NCI-H774 (cell line): Measurements from ENCODE around the gene SORCS2.
"Not testable (repeated sequence)": the region's sequence is repeated elsewhere in the genome, so short reads cannot be mapped to it uniquely, and the experiment has no call there.

Experiments used
- DNase-seq: peaks from one replicate; lab custom pipeline; 2025; lab: John Stamatoyannopoulos, UW

SORCS2 gene

DNA sequence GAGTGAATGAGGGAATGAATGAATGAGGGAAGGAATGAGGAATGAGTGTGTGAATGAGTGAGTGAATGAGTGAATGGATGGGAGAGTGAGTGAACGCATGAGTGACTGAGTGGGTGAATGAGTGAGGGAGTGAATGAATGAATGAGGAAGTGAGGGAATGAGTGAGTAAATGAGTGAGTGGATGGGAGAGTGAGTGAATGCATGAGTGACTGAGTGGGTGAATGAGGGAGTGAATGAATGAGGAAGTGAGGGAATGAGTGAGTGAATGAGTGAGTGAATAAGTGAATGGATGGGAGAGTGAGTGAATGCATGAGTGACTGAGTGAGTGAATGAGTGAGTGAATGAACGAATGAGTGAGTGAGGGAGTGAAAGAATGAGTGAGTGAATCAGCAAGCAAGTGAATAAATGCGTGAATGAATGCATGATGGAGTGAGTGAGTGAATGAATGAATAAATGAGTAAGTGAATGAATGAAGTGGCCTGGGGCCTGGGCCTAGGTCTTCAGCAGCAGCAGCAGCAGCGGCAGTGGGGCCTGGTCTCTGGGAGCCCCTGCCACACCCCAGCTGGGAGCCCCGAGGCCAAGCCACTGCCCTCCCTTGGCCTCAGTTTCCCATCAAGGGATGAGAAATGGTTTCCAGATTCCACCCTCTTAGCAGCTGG lies 258.6 kb downstream of the SORCS2 start:
- no peak for DNase-seq

GRCh38 chr4:7451434-7451789 lies 259.1 kb downstream of the SORCS2 start:
- DNase-seq = no peak

DNA sequence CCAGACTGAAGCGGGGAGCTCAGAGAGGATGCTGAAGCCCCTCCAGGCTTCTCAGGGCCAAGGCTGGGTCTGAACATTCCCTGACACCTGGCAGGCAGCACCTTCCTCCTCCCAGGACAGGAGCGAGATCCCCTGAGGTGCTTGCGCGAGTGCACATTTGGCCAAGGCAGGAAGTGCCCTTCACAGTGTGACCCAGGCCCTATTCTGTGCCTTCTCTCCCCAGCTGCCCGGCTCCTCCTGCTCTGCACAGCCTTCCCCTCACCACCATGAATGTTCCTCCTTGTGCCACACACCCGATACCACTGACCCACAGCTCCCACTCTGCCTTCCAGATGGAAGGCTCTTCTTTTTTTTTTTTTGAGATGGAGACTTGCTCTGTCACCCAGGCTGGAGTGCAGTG lies 259.5 kb downstream of the SORCS2 start:
- no peak for DNase-seq

- DNase-seq = not testable (repeated sequence)
Observed at GRCh38 chr4:7452802-7453201, 260.5 kb downstream of the SORCS2 start.

DNA sequence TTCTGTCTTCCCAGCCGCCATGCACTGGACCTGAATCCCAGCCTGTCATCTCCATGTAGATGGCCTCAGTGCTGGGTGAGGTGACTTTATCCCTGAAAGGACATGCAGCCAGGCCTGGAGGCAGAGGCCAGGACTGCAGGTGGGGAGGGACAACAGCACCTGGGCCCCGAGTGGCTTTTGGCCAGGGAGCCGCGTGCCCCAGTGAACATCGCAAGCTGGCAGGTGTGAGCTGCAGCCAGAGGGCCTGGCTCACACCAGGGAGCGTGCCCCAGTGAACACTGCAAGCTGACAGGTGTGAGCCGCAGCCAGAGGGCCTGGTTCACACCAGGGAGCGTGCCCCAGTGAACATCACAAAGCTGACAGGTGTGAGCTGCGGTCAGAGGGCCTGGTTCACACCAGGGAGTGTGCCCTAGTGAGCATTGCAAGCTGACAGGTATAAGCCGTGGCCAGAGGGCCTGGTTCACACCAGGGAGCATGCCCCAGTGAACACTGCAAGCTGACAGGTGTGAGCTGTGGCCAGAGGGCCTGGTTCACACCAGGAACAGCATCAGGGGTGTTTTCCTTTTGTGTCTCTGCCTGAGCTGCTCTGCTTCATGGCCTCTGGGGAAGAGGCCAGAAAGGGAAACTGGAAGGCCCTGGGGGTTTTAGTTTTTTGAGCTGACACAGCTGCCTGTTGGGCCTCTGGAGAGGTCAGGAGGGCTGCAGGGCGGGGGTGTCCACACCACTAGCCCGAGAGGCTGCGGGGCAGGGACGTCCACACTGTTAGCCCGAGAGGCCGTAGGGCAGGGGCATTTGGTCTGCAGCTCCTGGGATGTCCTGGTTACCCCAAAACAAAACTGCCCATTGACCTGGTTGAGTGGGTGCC lies 265.1 kb downstream of the SORCS2 start:
- DNase-seq = no peak

GRCh38 chr4:7458066-7458425 lies 265.7 kb downstream of the SORCS2 start:
- no peak for DNase-seq

GRCh38 chr4:7458477-7458876 lies 266.1 kb downstream of the SORCS2 start:
- no peak for DNase-seq

GRCh38 chr4:7459471-7459870 lies 267.1 kb downstream of the SORCS2 start:
- DNase-seq = no peak

GRCh38 chr4:7460566-7460965 lies 268.2 kb downstream of the SORCS2 start:
- no peak for DNase-seq

- no peak for DNase-seq
Observed at GRCh38 chr4:7461230-7461629, 268.9 kb downstream of the SORCS2 start.

- DNase-seq = peak; percentile 45
Observed at GRCh38 chr4:7462509-7462971, 270.2 kb downstream of the SORCS2 start.

DNA sequence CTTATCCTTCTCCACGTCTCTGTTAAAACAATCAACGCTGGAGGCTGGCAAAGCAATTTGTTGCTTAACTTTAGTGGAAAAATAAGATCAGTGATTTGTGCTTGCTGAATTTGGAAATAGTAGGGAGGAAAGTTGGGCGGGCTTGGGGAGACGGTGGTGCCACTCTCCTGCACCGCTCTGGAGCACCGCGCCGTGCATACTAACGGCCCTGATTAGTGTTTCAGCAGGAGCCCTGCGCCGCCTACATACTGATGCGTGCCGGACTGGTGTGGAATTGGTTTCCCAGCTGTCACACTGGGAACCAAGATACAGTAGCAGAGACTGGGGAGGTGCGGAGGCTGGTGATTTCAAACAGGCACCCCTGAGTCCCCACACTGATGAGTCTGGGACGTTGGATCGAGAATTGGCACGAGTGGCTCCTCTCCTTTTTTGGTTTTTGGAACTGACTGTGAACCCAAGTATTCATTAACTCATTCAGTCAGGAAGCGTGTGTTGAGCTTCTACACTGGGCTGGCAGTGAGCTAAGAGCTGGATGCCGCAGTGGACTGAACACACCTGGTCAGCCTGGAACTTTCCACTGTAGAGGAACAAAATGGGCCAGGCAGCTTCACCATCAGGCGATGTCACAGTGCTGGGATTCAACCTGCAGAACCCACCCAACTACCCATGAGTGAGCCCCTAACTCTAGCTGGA lies 271.4 kb downstream of the SORCS2 start:
- DNase-seq = no peak

DNA sequence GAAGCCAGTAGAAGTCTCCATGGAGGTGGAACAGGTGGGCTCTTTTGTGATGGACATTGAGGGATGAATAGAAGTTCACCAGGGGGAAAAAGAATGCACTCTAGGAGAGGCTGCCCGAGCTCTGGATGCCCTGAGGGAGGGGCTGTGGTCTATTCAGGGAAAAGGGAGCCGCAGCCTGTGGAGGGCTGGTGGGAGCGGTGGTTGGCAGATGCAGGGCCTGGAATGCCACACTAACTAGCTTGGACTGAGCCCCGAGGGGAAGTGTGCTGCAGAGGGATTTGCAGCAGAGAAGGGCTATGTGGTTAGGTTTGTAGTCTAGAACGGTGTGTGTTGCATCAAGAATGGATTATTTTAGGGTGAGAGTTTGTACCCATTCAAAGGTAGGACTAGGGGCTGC lies 271.9 kb downstream of the SORCS2 start:
- no peak for DNase-seq

GRCh38 chr4:7465017-7465416 lies 272.7 kb downstream of the SORCS2 start:
- no peak for DNase-seq

DNA sequence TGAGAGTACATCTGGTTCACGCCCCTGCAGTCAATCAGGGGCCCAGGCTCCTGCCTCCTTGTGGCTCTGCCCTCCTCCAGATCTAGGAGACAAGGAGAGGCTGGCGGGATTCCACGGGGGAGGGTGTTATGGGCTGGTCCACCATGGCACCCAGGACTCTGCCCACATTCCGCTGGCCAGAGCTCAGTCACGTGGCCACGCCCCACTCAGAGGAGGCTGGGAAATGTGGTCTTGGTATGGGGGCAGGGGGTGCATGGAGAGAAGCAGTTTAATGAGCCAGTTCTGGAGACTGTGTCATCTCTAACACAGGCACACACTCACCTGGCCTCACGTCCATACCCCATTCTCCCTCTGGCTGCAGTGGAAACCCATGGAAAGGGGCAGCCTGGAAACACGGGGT lies 273.9 kb downstream of the SORCS2 start:
- no peak for DNase-seq

- no peak for DNase-seq
Observed at GRCh38 chr4:7466904-7467303, 274.6 kb downstream of the SORCS2 start.

- no peak for DNase-seq
Observed at GRCh38 chr4:7467471-7467870, 275.1 kb downstream of the SORCS2 start.

DNA sequence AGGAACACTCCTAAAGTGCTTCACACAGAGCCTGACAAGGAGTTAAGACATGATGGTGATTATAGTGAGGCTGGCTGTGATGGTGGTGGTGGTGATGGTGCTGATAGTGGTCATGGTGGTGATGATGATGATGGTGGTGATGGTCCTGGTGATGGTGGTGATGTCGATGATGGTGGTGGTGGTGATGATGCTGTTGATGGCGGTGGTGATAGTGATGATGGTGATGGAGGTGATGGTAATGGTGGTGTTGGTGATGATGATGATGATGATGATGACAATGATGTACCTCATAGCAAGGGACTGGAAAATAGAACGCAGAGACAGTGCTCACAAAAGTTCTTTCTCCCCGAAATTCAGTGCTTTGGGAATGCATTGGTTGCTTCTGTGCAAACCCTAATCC lies 276.7 kb downstream of the SORCS2 start:
- no peak for DNase-seq

- DNase-seq = no peak
Observed at GRCh38 chr4:7470111-7470510, 277.8 kb downstream of the SORCS2 start.

- DNase-seq = no peak
Observed at GRCh38 chr4:7470522-7471128, 278.3 kb downstream of the SORCS2 start.

DNA sequence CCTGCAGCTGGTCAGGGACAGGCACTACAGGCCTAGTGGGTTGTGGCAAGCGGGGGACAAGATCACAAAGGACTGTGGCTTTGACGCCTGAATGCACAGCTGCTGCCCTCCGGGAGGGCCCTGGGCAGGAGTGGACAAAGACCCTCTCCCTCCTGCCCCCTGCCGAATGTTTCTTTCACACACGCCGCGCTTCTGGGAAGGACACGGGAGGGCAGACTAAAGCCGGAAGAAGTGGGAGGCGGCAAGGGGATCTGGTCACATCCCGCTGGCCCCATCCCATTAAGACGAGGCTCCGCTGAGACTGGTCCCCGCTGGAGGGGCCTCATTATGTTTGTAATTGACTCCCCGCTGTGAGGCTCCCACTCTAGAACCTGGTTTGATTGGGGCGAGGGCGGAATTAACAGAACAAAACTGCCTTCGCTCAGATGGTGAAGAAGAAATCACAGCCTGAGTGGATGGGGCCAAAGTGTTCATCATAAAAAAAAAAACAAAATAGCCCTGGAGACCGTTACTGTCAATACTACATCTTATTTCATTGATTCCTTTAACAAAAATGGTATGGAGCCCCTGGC lies 280.2 kb downstream of the SORCS2 start:
- no peak for DNase-seq

DNA sequence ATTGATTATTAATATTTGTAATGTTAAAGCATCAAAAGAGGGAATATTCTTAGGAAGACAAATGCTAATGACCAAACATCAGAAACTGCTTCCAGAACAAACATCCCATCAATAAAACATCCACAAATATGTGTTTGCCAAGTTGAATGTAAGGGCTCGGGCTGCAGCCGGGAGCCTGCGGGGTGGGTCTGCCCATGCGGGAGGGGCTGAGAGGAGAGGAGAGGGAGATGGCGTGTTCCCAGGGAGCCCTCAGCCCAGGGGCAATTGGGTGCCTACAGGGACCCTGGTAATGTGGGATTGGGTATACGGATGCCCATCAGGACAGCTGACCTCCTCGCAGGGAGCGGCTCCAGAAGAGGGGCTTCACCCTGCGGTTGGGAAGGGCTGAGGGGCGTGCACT lies 280.7 kb downstream of the SORCS2 start:
- DNase-seq = no peak
